ENCODE measurements around the gene EME1. TPM values are rescaled to one million over a fixed set of nuclear protein-coding genes. Genes with fewer than 3 reads are reported as not detected.

Gene EME1
- total and polyA plus RNA-seq, 10 of the 15 experiments (the other 5 are each of a cell fraction or from before 2014, with no cell fraction given), result 13.8 to 40.5 (median 22.0) TPM

- in situ Hi-C loops (cut with MboI), result no loop called here
- POLR2A ChIA-PET, result no interaction called here
- RAD21 ChIA-PET (ENCODE audit: unreplicated experiment), result no interaction called here
- H3K27me3 ChIP-seq (replicated peaks in 1 of 2; ENCODE audit: control insufficient read depth in 2 of 2, insufficient read depth in 2 of 2, low read length in 1 of 2), result no peaks in the 10 kb centered on the region
- no peaks in the 10 kb centered on the region for H3K9me3 ChIP-seq (replicated peaks; ENCODE audit: control insufficient read depth, insufficient read depth, low read length)
- H3K4me1 ChIP-seq (ENCODE audit: control insufficient read depth, insufficient read depth, low read length), result no peaks in the 10 kb centered on the region
- H3K79me2 ChIP-seq (ENCODE audit: control insufficient read depth, insufficient read depth, low read length), result no peaks in the 10 kb centered on the region
- no peak overlapping the region for H2AFZ ChIP-seq (ENCODE audit: control insufficient read depth, low read depth, low read length)
- no peak overlapping the region for H3K4me2 ChIP-seq (ENCODE audit: control insufficient read depth, insufficient read depth)
- FAIRE-seq (no peak), ATAC-seq (no peak), DNase-seq (ENCODE audit: low read depth, low spot score) (no peak)
- SMC1A ChIA-PET (ENCODE audit: uncharacterized antibody, unreplicated experiment), result no interaction called here
- no peaks in the 10 kb centered on the region for H4K20me1 ChIP-seq (ENCODE audit: control insufficient read depth, insufficient read depth)
- BruUV-seq (replicated peaks), result no TSS peak
- no peak overlapping the region for H3K9ac ChIP-seq (ENCODE audit: control insufficient read depth, insufficient read depth, low read length)
- intact Hi-C loops (cut with micrococcal nuclease; ENCODE audit: unreplicated experiment), result no loop called here
- CTCF ChIA-PET, result no interaction called here
- 96% methylated on average over 12 of the region's 12 CpGs for WGBS (ENCODE audit: insufficient coverage, insufficient replicate concordance, low lambda C conversion rate, missing lambda C conversion rate)
- no peak overlapping the region for H3K4me3 ChIP-seq
- H3K36me3 ChIP-seq (ENCODE audit: control insufficient read depth in 2 of 2, insufficient read depth in 2 of 2, low read length in 1 of 2), result peaks cover 9 to 37% of the 10 kb centered on the region in 2 experiments; a peak in 3 of 4 replicates
- no peak overlapping the region for H3K27ac ChIP-seq (ENCODE audit: control insufficient read depth, insufficient read depth)
- TF ChIP-seq RELA (IDR thresholded peaks at IDR 0.05; ENCODE audit: borderline replicate concordance, partially characterized antibody) (no peak), JUNB (IDR thresholded peaks at IDR 0.05) (no peak), YBX1 (IDR thresholded peaks at IDR 0.05) (no peak), NFXL1 (IDR thresholded peaks at IDR 0.05; ENCODE audit: borderline replicate concordance) (no peak), SUPT20H (IDR thresholded peaks at IDR 0.05; ENCODE audit: borderline replicate concordance, control insufficient read depth, low read depth, low read length) (no peak), NR2C1 (IDR thresholded peaks at IDR 0.05) (no peak), SPI1 (IDR thresholded peaks at IDR 0.05; ENCODE audit: borderline replicate concordance, insufficient read depth, low read depth, low read length) (no peak), POLR2AphosphoS5 (IDR thresholded peaks at IDR 0.05; ENCODE audit: low read length) (no peak), PML (IDR thresholded peaks at IDR 0.05; ENCODE audit: low read length) (no peak), POU2F2 (IDR thresholded peaks at IDR 0.05; ENCODE audit: borderline replicate concordance, low read depth, low read length) (no peak), ESRRA (IDR thresholded peaks at IDR 0.05; ENCODE audit: low read length) (no peak), RELB (IDR thresholded peaks at IDR 0.05; ENCODE audit: low read depth) (no peak)
These were observed 16.0 kb upstream of the EME1 start for GRCh38 chr17:50356892-50357510.

Data from GM12878 (cell line).